Fibroblast of lung (primary cell): ENCODE measurements around the gene CCDC154. TPM values are rescaled to one million over a fixed set of nuclear protein-coding genes. Genes with fewer than 3 reads are reported as not detected.

Experiments used
- DNase-seq, 2 donors: peaks; one replicate each; pipeline versions ENCODE4 v3.0.0 to v3.0.0-alpha.2; 2010; ENCODE audit warnings: low read depth in 2 of 2
- H2AFZ ChIP-seq: 2 replicates; pipeline ENCODE4 v1.5.1; 2012; ENCODE audit warnings: low read length, control low read depth, inconsistent platforms
- H3K27ac ChIP-seq: 2 replicates; pipeline ENCODE4 v1.5.1; 2011; ENCODE audit warnings: low read length, control low read depth; ENCODE audit not compliant: insufficient read depth
- H3K27me3 ChIP-seq: 2 replicates; pipeline ENCODE4 v1.5.1; 2011; ENCODE audit warnings: mild to moderate bottlenecking, low read length; ENCODE audit not compliant: control insufficient read depth, insufficient read depth
- H3K36me3 ChIP-seq: 2 replicates; pipeline ENCODE4 v1.5.1; 2011; ENCODE audit warnings: low read length; ENCODE audit not compliant: control insufficient read depth, insufficient read depth
- H3K4me1 ChIP-seq: 2 replicates; pipeline ENCODE4 v1.5.1; 2011; ENCODE audit warnings: low read length; ENCODE audit not compliant: control insufficient read depth, insufficient read depth; ENCODE audit errors: extremely low read depth
- H3K4me2 ChIP-seq: 2 replicates; pipeline ENCODE4 v1.5.1; 2011; ENCODE audit warnings: low read length, control low read depth; ENCODE audit not compliant: insufficient read depth; ENCODE audit errors: extremely low read depth
- H3K4me3 ChIP-seq, 4 experiments: fragments of 200-600 bp in 1 of 4; sonication (generic) in 1 of 4; replicated peaks in 1 of 4; 2 replicates each; pipeline ENCODE4 v1.5.1; 2011 to 2016; ENCODE audit warnings: low read length in 4 of 4, low read depth in 3 of 4, mild to moderate bottlenecking in 3 of 4, control low read depth in 2 of 4, inconsistent platforms in 1 of 4, mixed read lengths in 1 of 4; ENCODE audit not compliant: insufficient read depth in 1 of 4; ENCODE audit errors: control extremely low read depth in 1 of 4
- H3K79me2 ChIP-seq: 2 replicates; pipeline ENCODE4 v1.5.1; 2012; ENCODE audit warnings: mild to moderate bottlenecking, low read length, inconsistent platforms; ENCODE audit not compliant: control insufficient read depth, insufficient read depth
- H3K9ac ChIP-seq: 2 replicates; pipeline ENCODE4 v1.5.1; 2011; ENCODE audit warnings: mild to moderate bottlenecking, low read length, control low read depth; ENCODE audit not compliant: insufficient read depth
- H3K9me3 ChIP-seq: 2 replicates; pipeline ENCODE4 v1.5.1; 2012; ENCODE audit warnings: low read depth, low read length; ENCODE audit not compliant: control insufficient read depth, insufficient read depth
- H4K20me1 ChIP-seq: 2 replicates; pipeline ENCODE4 v1.5.1; 2011; ENCODE audit warnings: low read length; ENCODE audit not compliant: control insufficient read depth, insufficient read depth; ENCODE audit errors: extremely low read depth
- CTCF ChIP-seq, 2 donors: IDR thresholded peaks in 1 of 2; conservative IDR thresholded peaks in 1 of 2; 1 replicate in 1 of 2; 2 replicates in 1 of 2; pipeline ENCODE4 v1.5.1; 2011 to 2012; ENCODE audit warnings: low read length in 2 of 2, control low read depth in 1 of 2, inconsistent platforms in 1 of 2, low read depth in 1 of 2, mild to moderate bottlenecking in 1 of 2
- EZH2 ChIP-seq: IDR thresholded peaks from 2 replicates; pipeline ENCODE4 v1.5.1; 2012; ENCODE audit warnings: low read length, control low read depth, mild to moderate bottlenecking; ENCODE audit errors: missing control alignments
- polyA plus RNA-seq, 2 donors: library from polyadenylated mRNA; depleted of rRNA in 1 of 2; stranded (reverse) in 1 of 2; unstranded in 1 of 2; fragments of >200 nt; gene quantifications; 2 replicates each; pipeline ENCODE4 v1.2.1, GENCODE V29; 2011 to 2012; ENCODE audit warnings: missing spikeins in 1 of 2
- total RNA-seq: library from RNA; depleted of rRNA; stranded (reverse); fragments of >200 nt; gene quantifications from 2 replicates; pipeline ENCODE4 v1.2.1, GENCODE V29; 2014

CCDC154 gene
- total and polyA plus RNA-seq, 2 donors (not counting 1 experiment from before 2014, with no cell fraction given): 0.02 to 0.50 TPM

- TF ChIP-seq EZH2 (no peak), CTCF (conservative IDR thresholded peaks at IDR 0.05 in 1 of 2, IDR thresholded peaks at IDR 0.05 in 1 of 2; ENCODE audit: low read depth in 1 of 2, low read length in 2 of 2) (no peak)
- Histone ChIP-seq H3K27me3 (no peaks in the 10 kb centered on the region), H4K20me1 (no peaks in the 10 kb centered on the region), H3K9ac (no peak overlapping the region), H3K36me3 (no peaks in the 10 kb centered on the region), H3K79me2 (no peaks in the 10 kb centered on the region), H3K4me2 (no peak overlapping the region), H3K4me3 (no peak overlapping the region), H3K9me3 (no peaks in the 10 kb centered on the region), H2AFZ (no peak overlapping the region), H3K4me1 (no peaks in the 10 kb centered on the region), H3K27ac (no peak overlapping the region)
- no peak for DNase-seq
Observed at GRCh38 chr16:1438229-1439057, 5.9 kb downstream of the CCDC154 start.

GRCh38 chr16:1437606-1438005 lies 6.8 kb downstream of the CCDC154 start:
- TF ChIP-seq CTCF (conservative IDR thresholded peaks at IDR 0.05 in 1 of 2, IDR thresholded peaks at IDR 0.05 in 1 of 2; ENCODE audit: low read depth in 1 of 2, low read length in 2 of 2): no peak
- TF ChIP-seq EZH2: no peak
- H2AFZ ChIP-seq: no peak overlapping the region
- no peak overlapping the region for H3K4me2 ChIP-seq

GRCh38 chr16:1436731-1437355 lies 7.5 kb downstream of the CCDC154 start:
- Histone ChIP-seq H3K9me3 (no peaks in the 10 kb centered on the region), H3K27ac (no peak overlapping the region), H3K36me3 (no peaks in the 10 kb centered on the region), H3K4me1 (no peaks in the 10 kb centered on the region), H3K9ac (no peak overlapping the region), H4K20me1 (no peaks in the 10 kb centered on the region), H3K4me3 (no peak overlapping the region), H3K4me2 (no peak overlapping the region), H2AFZ (no peak overlapping the region), H3K27me3 (no peaks in the 10 kb centered on the region), H3K79me2 (no peaks in the 10 kb centered on the region)
- TF ChIP-seq EZH2: no peak
- TF ChIP-seq CTCF (conservative IDR thresholded peaks at IDR 0.05 in 1 of 2, IDR thresholded peaks at IDR 0.05 in 1 of 2; ENCODE audit: low read depth in 1 of 2, low read length in 2 of 2): no peak
- DNase-seq: no peak

More at GRCh38 chr16:1437606-1438005, 6.8 kb downstream of the CCDC154 start:
- no peak overlapping the region for H3K4me3 ChIP-seq
- no peaks in the 10 kb centered on the region for H4K20me1 ChIP-seq
- H3K9me3 ChIP-seq: no peaks in the 10 kb centered on the region
- no peaks in the 10 kb centered on the region for H3K79me2 ChIP-seq
- no peak overlapping the region for H3K9ac ChIP-seq
- H3K27ac ChIP-seq: no peak overlapping the region
- no peak for DNase-seq
- H3K4me1 ChIP-seq: no peaks in the 10 kb centered on the region
- no peaks in the 10 kb centered on the region for H3K27me3 ChIP-seq
- H3K36me3 ChIP-seq: no peaks in the 10 kb centered on the region
